Mesendoderm (in vitro differentiated cells): Measurements from ENCODE around the gene CYP2C9. TPM values are rescaled to one million over a fixed set of nuclear protein-coding genes. Genes with fewer than 3 reads are reported as not detected.
"Not testable (repeated sequence)": the region's sequence is repeated elsewhere in the genome, so short reads cannot be mapped to it uniquely, and the experiment has no call there.

Source experiments
- DNase-seq: peaks from one replicate; pipeline ENCODE4 v3.0.0; 2013
- H2AK5ac ChIP-seq: 2 replicates; pipeline ENCODE4 v1.6.1; 2013; ENCODE audit warnings: low read length, inconsistent platforms
- H2BK120ac ChIP-seq: 2 replicates; pipeline ENCODE4 v1.6.1; 2013; ENCODE audit warnings: low read depth, mild to moderate bottlenecking, low read length, moderate library complexity, mixed read lengths
- H2BK15ac ChIP-seq: replicated peaks from 2 replicates; pipeline ENCODE4 v1.6.1; 2013; ENCODE audit warnings: low read depth, mild to moderate bottlenecking, moderate library complexity
- H2BK5ac ChIP-seq: 2 replicates; pipeline ENCODE4 v1.6.1; 2013; ENCODE audit warnings: low read length, inconsistent platforms
- H3K18ac ChIP-seq: 2 replicates; pipeline ENCODE4 v1.6.1; 2013; ENCODE audit warnings: mild to moderate bottlenecking, low read length, mixed read lengths
- H3K23ac ChIP-seq: one replicate; pipeline ENCODE4 v1.6.1; 2013; ENCODE audit warnings: low read length
- H3K27ac ChIP-seq: 2 replicates; pipeline ENCODE4 v1.5.1; 2013; ENCODE audit warnings: low read depth, mild to moderate bottlenecking, inconsistent platforms, low read length, moderate library complexity
- H3K27me3 ChIP-seq: 2 replicates; pipeline ENCODE4 v1.6.1; 2013; ENCODE audit warnings: low read length, control low read depth, mild to moderate bottlenecking, inconsistent platforms; ENCODE audit not compliant: insufficient read depth, poor library complexity
- H3K36me3 ChIP-seq: 2 replicates; pipeline ENCODE4 v1.6.1; 2013; ENCODE audit warnings: low read length, inconsistent platforms; ENCODE audit not compliant: control insufficient read depth, insufficient read depth
- H3K4ac ChIP-seq: one replicate; pipeline ENCODE4 v1.6.1; 2013; ENCODE audit warnings: low read depth, mild to moderate bottlenecking, low read length, moderate library complexity
- H3K4me1 ChIP-seq: 2 replicates; pipeline ENCODE4 v1.6.1; 2013; ENCODE audit warnings: low read depth, low read length, inconsistent platforms; ENCODE audit not compliant: control insufficient read depth
- H3K4me2 ChIP-seq: 2 replicates; pipeline ENCODE4 v1.6.1; 2013; ENCODE audit warnings: low read length
- H3K4me3 ChIP-seq: 2 replicates; pipeline ENCODE4 v1.5.1; 2013; ENCODE audit warnings: mild to moderate bottlenecking, low read length
- H3K56ac ChIP-seq: one replicate; pipeline ENCODE4 v1.6.1; 2013; ENCODE audit warnings: low read length
- H3K79me1 ChIP-seq: 2 replicates; pipeline ENCODE4 v1.6.1; 2013; ENCODE audit warnings: low read length, inconsistent platforms
- H3K79me2 ChIP-seq: 2 replicates; pipeline ENCODE4 v1.6.1; 2013; ENCODE audit warnings: mild to moderate bottlenecking, low read length; ENCODE audit not compliant: control insufficient read depth, insufficient read depth
- H3K9ac ChIP-seq: 2 replicates; pipeline ENCODE4 v1.6.1; 2013; ENCODE audit warnings: low read length, inconsistent platforms
- H4K5ac ChIP-seq: one replicate; pipeline ENCODE4 v1.6.1; 2013; ENCODE audit warnings: low read length
- H4K8ac ChIP-seq: one replicate; pipeline ENCODE4 v1.6.1; 2013; ENCODE audit warnings: low read depth, mild to moderate bottlenecking, control low read depth, low read length, moderate library complexity
- WGBS: extraction: QIAGEN DNeasy Blood & Tissue Kit; methylation state at CpG from one replicate; pipeline ENCODE4 v1.1.7; 2013; ENCODE audit warnings: low lambda C conversion rate, missing lambda C conversion rate; ENCODE audit not compliant: insufficient coverage; ENCODE audit errors: extremely low coverage; 5-methylcytosine and 5-hydroxymethylcytosine counted together
- polyA plus RNA-seq, 2 experiments: library from polyadenylated mRNA; stranded (reverse); fragments of 200-250 nt; gene quantifications; one replicate each; pipeline ENCODE4 v1.2.3, GENCODE V29; 2013

The CYP2C9 gene
- not detected for polyA plus RNA-seq (2013, experiment 1 of 2)
- polyA plus RNA-seq (2013, experiment 2 of 2): 0.01 TPM

DNA sequence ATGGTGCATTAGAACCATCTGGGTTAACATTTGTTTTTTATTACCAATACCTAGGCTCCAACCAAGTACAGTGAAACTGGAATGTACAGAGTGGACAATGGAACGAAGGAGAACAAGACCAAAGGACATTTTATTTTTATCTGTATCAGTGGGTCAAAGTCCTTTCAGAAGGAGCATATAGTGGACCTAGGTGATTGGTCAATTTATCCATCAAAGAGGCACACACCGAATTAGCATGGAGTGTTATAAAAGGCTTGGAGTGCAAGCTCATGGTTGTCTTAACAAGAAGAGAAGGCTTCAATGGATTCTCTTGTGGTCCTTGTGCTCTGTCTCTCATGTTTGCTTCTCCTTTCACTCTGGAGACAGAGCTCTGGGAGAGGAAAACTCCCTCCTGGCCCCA lies at the start of gene CYP2C9:
TSS of gene CYP2C9 (plus strand) at position 276 of the 400 bp plus-strand sequence. CDS start at position 301, 25 bp downstream.
- H3K36me3 ChIP-seq: no peaks in the 10 kb centered on the region
- H3K4me1 ChIP-seq: no peaks in the 10 kb centered on the region
- WGBS: no CpG with 5 or more reads among the region's 2 CpGs

DNA sequence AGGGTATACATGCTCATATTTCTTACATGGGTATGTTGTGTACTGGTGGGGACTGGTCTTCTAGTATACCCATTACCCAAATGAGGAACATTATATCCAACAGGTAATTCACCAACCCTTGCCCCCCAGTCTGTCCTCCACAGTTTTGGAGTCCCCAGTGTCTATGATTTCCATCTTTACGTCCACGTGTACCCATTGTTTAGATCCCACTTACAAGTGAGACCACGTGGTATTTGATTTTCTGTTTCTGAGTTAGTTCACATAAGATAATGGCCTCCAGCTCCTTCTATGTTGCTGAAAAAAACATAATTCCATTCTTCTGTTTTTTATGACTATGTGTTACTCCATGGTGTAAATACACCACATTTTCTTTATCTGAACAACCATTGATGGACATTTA lies 49.3 kb upstream of the CYP2C9 start:
- no peak overlapping the region for H2AK5ac ChIP-seq
- no peak overlapping the region for H3K4me2 ChIP-seq
- H3K27ac ChIP-seq: no peak overlapping the region
- no peak overlapping the region for H4K8ac ChIP-seq
- H3K79me1 ChIP-seq: no peaks in the 10 kb centered on the region
- H3K9ac ChIP-seq: no peak overlapping the region
- no peaks in the 10 kb centered on the region for H3K79me2 ChIP-seq
- H3K4me3 ChIP-seq: no peak overlapping the region
- no peaks in the 10 kb centered on the region for H3K4me1 ChIP-seq
- no peak for DNase-seq
- H3K27me3 ChIP-seq: no peaks in the 10 kb centered on the region
- WGBS: no CpG with 5 or more reads among the region's 3 CpGs
- no peak overlapping the region for H2BK120ac ChIP-seq
- no peaks in the 10 kb centered on the region for H3K36me3 ChIP-seq
- no peak overlapping the region for H3K18ac ChIP-seq
- no peak overlapping the region for H3K56ac ChIP-seq
- H2BK5ac ChIP-seq: no peak overlapping the region
- no peak overlapping the region for H4K5ac ChIP-seq
- no peak overlapping the region for H2BK15ac ChIP-seq
- H3K23ac ChIP-seq: no peak overlapping the region
- H3K4ac ChIP-seq: no peak overlapping the region

More for the DNA sequence above, at the start of gene CYP2C9:
- no peak within 1 kb of the TSS for H3K4me2 ChIP-seq
- H3K56ac ChIP-seq: no peak within 1 kb of the TSS
- no peak within 1 kb of the TSS for H3K4ac ChIP-seq
- no peak within 1 kb of the TSS for H2BK15ac ChIP-seq
- no peak within 1 kb of the TSS for H3K23ac ChIP-seq
- H3K27ac ChIP-seq: no peak within 1 kb of the TSS
- no peaks in the 10 kb centered on the region for H3K79me1 ChIP-seq
- H3K18ac ChIP-seq: no peak within 1 kb of the TSS
- no peak within 1 kb of the TSS for H2BK5ac ChIP-seq
- H3K79me2 ChIP-seq: no peaks in the 10 kb centered on the region
- H3K4me3 ChIP-seq: no peak within 1 kb of the TSS
- no peak within 1 kb of the TSS for H4K8ac ChIP-seq
- H4K5ac ChIP-seq: no peak within 1 kb of the TSS
- no peak within 1 kb of the TSS for H2BK120ac ChIP-seq
- no peak within 1 kb of the TSS for H2AK5ac ChIP-seq
- no peak within 1 kb of the TSS for H3K9ac ChIP-seq
- no peak for DNase-seq
- no peaks in the 10 kb centered on the region for H3K27me3 ChIP-seq

DNA sequence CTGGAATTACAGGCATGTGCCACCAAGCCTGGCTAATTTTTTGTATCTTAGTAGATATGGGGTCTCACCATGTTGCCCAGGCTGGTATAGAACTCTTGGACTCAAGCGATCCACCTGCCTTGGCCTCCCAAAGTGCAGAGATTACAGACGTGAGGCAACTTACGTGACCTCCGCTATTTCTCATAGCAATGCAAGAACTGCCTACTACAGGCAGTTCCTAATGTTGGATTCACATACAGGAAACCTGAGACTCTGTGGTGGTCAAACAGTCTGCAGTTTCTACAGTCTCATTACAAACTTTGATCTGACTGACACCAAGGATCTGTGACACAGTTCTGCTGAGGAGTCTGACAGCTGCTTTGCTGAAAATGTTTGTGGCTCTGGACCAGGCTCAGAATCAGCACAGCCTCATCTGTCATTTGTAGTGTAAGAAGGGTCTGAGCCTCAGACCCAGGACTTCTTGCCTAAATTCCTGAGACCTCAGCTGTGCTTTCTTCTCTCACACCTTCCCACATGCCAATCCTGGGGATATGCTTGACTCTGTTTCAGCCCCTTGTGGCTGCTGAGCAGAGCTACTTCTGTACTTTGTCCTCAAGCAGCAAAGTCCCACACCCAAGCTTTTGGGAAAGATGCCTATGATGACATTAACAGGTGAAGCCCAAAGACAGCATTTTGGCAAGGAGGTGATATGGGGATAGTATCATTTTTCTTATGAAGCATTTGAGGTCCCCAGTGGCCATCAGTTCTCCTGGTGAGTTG lies 48.0 kb upstream of the CYP2C9 start:
- H3K79me2 ChIP-seq: no peaks in the 10 kb centered on the region
- H3K56ac ChIP-seq: no peak overlapping the region
- no peaks in the 10 kb centered on the region for H3K27me3 ChIP-seq
- no peak overlapping the region for H3K23ac ChIP-seq
- H4K8ac ChIP-seq: no peak overlapping the region
- no peak overlapping the region for H3K27ac ChIP-seq
- H3K4ac ChIP-seq: no peak overlapping the region
- no peak overlapping the region for H3K4me3 ChIP-seq
- no CpG with 5 or more reads among the region's 4 CpGs for WGBS
- no peak overlapping the region for H3K18ac ChIP-seq
- H2BK15ac ChIP-seq: no peak overlapping the region
- no peak overlapping the region for H3K4me2 ChIP-seq
- H2BK120ac ChIP-seq: no peak overlapping the region
- no peak overlapping the region for H2AK5ac ChIP-seq
- H3K36me3 ChIP-seq: no peaks in the 10 kb centered on the region
- no peaks in the 10 kb centered on the region for H3K4me1 ChIP-seq
- H4K5ac ChIP-seq: no peak overlapping the region
- H2BK5ac ChIP-seq: no peak overlapping the region
- H3K79me1 ChIP-seq: no peaks in the 10 kb centered on the region
- peak; percentile 41 for DNase-seq
- no peak overlapping the region for H3K9ac ChIP-seq

DNA sequence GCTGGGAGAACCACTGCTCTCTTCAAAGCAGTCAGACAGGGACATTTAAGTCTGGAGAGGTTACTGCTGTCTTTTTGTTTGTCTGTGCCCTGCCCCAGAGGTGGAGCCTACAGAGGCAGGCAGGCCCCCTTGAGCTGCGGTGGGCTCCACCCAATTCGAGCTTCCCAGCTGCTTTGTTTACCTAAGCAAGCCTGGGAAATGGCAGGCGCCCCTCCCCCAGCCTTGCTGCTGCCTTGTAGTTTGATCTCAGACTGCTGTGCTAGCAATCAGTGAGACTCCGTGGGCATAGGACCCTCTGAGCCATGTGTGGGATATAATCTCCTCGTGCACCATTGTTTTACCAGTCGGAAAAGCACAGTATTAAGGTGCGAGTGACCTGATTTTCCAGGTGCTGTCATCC lies 40.0 kb upstream of the CYP2C9 start:
- H3K79me2 ChIP-seq, H2BK15ac ChIP-seq, H2AK5ac ChIP-seq, H3K4me1 ChIP-seq, H2BK5ac ChIP-seq, H3K4ac ChIP-seq, H4K8ac ChIP-seq, H2BK120ac ChIP-seq, DNase-seq, H3K9ac ChIP-seq, H3K4me2 ChIP-seq, H3K4me3 ChIP-seq, H3K27me3 ChIP-seq, H3K23ac ChIP-seq, H3K79me1 ChIP-seq, H3K56ac ChIP-seq, H3K36me3 ChIP-seq, H4K5ac ChIP-seq, H3K18ac ChIP-seq, H3K27ac ChIP-seq: not testable (repeated sequence)
- WGBS: no CpG with 5 or more reads among the region's 7 CpGs

DNA sequence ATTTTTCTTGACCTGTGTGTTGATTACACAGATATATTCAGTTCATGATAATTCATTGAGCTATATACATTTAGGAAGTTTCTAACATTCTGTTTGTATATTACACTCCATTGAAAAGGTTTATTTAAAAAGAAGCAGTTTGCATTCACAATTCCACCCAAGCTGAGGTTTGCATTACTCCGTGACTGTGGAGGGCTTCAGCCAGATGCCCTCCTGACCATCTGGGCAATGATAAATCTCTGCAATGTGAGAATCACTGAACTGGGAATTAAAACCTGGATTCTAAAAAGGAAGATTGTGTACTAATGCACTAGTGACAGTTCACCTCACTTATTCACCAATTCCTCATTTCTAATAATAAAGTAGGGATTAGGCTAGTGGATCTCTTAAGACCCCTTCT lies 36.4 kb upstream of the CYP2C9 start:
- Histone ChIP-seq H3K27me3 (no peaks in the 10 kb centered on the region), H3K9ac (no peak overlapping the region), H2BK5ac (no peak overlapping the region), H3K18ac (no peak overlapping the region), H3K27ac (no peak overlapping the region), H3K23ac (no peak overlapping the region), H2BK120ac (no peak overlapping the region), H2AK5ac (no peak overlapping the region), H3K4me1 (no peaks in the 10 kb centered on the region), H3K36me3 (no peaks in the 10 kb centered on the region), H3K56ac (no peak overlapping the region), H3K4me2 (no peak overlapping the region), H3K79me1 (no peaks in the 10 kb centered on the region), H3K4me3 (no peak overlapping the region), H3K4ac (no peak overlapping the region), H3K79me2 (no peaks in the 10 kb centered on the region), H4K8ac (no peak overlapping the region), H4K5ac (no peak overlapping the region), H2BK15ac (no peak overlapping the region)
- DNase-seq: no peak
- no CpG with 5 or more reads among the region's 1 CpG for WGBS

DNA sequence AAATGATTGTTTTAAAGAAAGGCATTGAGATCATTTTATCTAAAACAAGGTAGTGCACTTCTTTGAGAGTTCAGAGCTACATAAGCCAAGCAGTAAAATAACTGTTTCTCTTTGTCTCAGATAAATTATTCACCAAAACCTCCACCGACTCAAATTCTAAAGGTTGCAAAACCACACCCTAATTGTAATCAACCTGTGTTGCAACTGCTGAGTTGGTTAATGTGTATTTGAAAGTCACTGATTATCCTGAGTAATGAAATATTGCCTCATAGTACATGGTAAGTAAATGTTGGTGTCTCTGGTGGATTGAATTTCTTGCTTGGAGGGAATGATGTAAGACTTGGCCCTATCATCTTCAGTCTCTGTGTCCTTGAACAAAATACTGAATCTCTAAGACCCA lies 35.9 kb upstream of the CYP2C9 start:
- no peak overlapping the region for H3K27ac ChIP-seq
- H3K79me1 ChIP-seq: no peaks in the 10 kb centered on the region
- H2BK120ac ChIP-seq: no peak overlapping the region
- H2AK5ac ChIP-seq: no peak overlapping the region
- no peak overlapping the region for H4K8ac ChIP-seq
- no peaks in the 10 kb centered on the region for H3K4me1 ChIP-seq
- H3K9ac ChIP-seq: no peak overlapping the region
- H3K36me3 ChIP-seq: no peaks in the 10 kb centered on the region
- no peak overlapping the region for H3K4ac ChIP-seq
- no peak overlapping the region for H3K4me2 ChIP-seq
- no peak overlapping the region for H3K18ac ChIP-seq
- no CpG with 5 or more reads among the region's 1 CpG for WGBS
- H3K27me3 ChIP-seq: no peaks in the 10 kb centered on the region
- no peak overlapping the region for H2BK15ac ChIP-seq
- H4K5ac ChIP-seq: no peak overlapping the region
- DNase-seq: no peak
- no peak overlapping the region for H3K4me3 ChIP-seq
- no peak overlapping the region for H3K56ac ChIP-seq
- no peak overlapping the region for H3K23ac ChIP-seq
- no peaks in the 10 kb centered on the region for H3K79me2 ChIP-seq
- no peak overlapping the region for H2BK5ac ChIP-seq
